Nephron progenitor cell (in vitro differentiated cells): ENCODE data around the gene RAB40C.

Experiments
- DNase-seq: peaks from one replicate; pipeline ENCODE4 v3.0.0; 2021
- H3K27ac Mint-ChIP-seq: 2 replicates; pipeline ENCODE4 v1.8.0; 2021; ENCODE audit warnings: mild to moderate bottlenecking, moderate library complexity, mixed read lengths
- H3K27me3 Mint-ChIP-seq: 2 replicates; pipeline ENCODE4 v1.8.0; 2021; ENCODE audit warnings: mild to moderate bottlenecking, low read depth, mixed read lengths; ENCODE audit not compliant: poor library complexity
- H3K36me3 Mint-ChIP-seq: 2 replicates; pipeline ENCODE4 v1.8.0; 2021; ENCODE audit warnings: low read depth, mixed read lengths
- H3K4me1 Mint-ChIP-seq: 2 replicates; pipeline ENCODE4 v1.8.0; 2021; ENCODE audit warnings: mixed read lengths
- H3K4me3 Mint-ChIP-seq: 2 replicates; pipeline ENCODE4 v1.8.0; 2021; ENCODE audit warnings: mild to moderate bottlenecking, moderate library complexity, mixed read lengths
- H3K9me3 Mint-ChIP-seq: 2 replicates; pipeline ENCODE4 v1.8.0; 2021; ENCODE audit warnings: mild to moderate bottlenecking, moderate library complexity, mixed read lengths
- TF ChIP-seq, protein P1 (sequence below): fragments of 200-600 bp; sonication (generic); IDR thresholded peaks from 2 replicates; pipeline ENCODE4 v1.5.0; 2021; ENCODE audit warnings: antibody characterized with exemption

Gene RAB40C

DNA sequence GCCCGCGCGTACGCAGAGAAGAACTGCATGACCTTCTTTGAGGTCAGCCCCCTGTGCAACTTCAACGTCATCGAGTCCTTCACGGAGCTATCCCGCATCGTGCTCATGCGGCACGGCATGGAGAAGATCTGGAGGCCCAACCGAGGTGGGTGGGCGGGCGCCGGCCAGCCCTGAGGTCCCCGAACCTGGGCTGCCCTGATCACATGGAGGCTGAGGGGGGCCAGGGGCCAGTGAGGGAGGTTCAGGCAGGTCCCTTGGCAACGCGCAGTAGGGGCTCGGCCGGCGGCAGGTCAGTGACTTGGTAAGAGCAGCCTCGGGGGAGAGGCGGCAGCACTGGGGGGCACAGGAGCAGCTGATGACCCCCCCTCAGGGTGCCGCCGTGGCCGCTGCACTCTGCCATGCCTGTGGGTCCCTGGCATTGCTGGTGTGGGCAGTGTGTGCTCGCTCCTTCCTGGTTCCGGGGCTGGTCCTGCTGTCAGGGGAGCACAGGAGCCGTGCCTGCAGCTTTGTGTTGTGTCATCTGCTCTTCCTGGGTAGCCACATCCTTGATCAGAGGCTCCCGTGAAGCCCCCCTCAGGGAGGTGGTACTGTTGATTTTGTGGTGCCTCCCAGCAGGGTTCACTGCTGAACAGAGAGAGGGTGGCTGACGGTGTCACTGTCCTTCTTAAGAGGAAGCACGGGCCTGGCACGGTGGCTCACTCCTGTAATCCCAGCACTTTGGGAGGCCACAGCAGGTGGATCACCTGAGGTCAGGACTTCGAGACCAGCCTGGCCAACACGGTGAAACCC is 36.3 kb downstream of the RAB40C start:
- peaks cover 3% of the 10 kb centered on the region for H3K27me3 Mint-ChIP-seq
- H3K9me3 Mint-ChIP-seq = no peaks in the 10 kb centered on the region
- peaks cover 78% of the 10 kb centered on the region for H3K4me1 Mint-ChIP-seq
- H3K36me3 Mint-ChIP-seq = peaks cover 11% of the 10 kb centered on the region
- no peak for DNase-seq
- peak overlapping the region; percentile 77 for H3K27ac Mint-ChIP-seq
- TF ChIP-seq, protein P1, sequence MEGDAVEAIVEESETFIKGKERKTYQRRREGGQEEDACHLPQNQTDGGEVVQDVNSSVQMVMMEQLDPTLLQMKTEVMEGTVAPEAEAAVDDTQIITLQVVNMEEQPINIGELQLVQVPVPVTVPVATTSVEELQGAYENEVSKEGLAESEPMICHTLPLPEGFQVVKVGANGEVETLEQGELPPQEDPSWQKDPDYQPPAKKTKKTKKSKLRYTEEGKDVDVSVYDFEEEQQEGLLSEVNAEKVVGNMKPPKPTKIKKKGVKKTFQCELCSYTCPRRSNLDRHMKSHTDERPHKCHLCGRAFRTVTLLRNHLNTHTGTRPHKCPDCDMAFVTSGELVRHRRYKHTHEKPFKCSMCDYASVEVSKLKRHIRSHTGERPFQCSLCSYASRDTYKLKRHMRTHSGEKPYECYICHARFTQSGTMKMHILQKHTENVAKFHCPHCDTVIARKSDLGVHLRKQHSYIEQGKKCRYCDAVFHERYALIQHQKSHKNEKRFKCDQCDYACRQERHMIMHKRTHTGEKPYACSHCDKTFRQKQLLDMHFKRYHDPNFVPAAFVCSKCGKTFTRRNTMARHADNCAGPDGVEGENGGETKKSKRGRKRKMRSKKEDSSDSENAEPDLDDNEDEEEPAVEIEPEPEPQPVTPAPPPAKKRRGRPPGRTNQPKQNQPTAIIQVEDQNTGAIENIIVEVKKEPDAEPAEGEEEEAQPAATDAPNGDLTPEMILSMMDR = no peak
- no peak overlapping the region for H3K4me3 Mint-ChIP-seq

DNA sequence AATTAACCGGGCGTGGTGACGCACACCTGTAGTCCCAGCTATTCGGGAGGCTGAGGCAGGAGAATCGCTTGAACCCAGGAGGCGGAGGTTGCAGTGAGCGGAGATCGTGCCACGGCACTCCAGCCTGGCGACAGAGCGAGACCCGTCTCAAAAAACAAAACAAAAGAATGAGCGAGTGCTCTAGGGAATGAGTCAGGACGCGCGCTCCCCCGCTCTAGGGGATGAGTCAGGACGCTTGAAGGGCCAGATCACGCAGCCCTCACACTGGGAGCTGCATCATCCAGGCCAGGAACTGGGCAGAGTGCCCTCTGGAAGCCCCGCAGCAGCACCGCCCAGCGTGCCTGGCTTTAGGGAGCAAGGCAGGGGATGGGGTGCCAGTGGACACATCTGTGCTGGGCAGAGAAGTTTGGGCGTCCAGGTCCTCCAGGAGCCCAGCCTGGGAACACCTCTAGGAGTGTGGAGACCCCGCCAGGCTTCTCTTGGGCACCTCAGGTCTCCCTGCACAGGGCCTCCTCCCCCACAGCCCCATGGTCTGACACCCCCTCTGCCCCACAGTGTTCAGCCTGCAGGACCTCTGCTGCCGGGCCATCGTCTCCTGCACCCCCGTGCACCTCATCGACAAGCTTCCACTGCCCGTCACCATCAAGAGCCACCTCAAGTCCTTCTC is 37.1 kb downstream of the RAB40C start:
- TF ChIP-seq, protein P1 = no peak
- H3K27me3 Mint-ChIP-seq = peaks cover 3% of the 10 kb centered on the region
- H3K36me3 Mint-ChIP-seq = peaks cover 11% of the 10 kb centered on the region
- H3K9me3 Mint-ChIP-seq = no peaks in the 10 kb centered on the region
- DNase-seq = no peak
- H3K27ac Mint-ChIP-seq = peak overlapping the region; percentile 77
- no peak overlapping the region for H3K4me3 Mint-ChIP-seq
- peaks cover 70% of the 10 kb centered on the region for H3K4me1 Mint-ChIP-seq

DNA sequence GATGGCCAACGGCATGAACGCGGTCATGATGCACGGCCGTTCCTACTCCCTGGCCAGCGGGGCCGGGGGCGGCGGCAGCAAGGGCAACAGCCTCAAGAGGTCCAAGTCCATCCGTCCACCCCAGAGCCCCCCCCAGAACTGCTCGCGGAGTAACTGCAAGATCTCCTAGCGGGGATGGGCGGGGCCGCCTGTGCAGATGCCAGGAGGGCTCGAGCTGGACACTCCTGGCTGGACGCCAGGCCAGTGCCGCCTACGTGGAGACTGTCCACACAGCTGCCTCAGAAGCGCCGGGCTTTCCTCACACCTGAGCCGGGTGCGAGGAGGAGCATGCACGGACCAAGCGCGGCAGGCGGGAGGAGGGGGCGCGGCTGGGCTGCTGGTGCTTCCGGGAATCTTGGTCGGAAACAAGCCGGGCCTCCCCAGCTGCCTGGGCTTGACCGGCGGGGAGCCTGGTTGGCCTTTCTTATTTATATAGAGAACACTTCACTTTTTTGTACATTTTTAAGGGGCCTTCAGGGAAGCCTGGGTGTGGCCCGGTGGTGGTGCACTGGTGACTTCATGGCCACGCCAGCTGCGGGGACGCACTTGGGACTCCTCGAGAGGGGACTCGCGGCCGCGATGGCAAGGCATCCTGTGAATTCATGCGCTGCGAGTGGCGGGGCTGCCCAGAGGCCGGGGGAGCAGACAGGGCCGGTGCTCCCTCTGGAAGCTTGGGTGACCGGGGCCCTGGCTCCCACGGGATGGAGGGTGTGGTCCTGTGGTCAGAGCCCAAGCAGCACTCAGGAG is 37.8 kb downstream of the RAB40C start:
- peaks cover 3% of the 10 kb centered on the region for H3K27me3 Mint-ChIP-seq
- peaks cover 63% of the 10 kb centered on the region for H3K4me1 Mint-ChIP-seq
- DNase-seq = no peak
- peaks cover 11% of the 10 kb centered on the region for H3K36me3 Mint-ChIP-seq
- no peaks in the 10 kb centered on the region for H3K9me3 Mint-ChIP-seq
- TF ChIP-seq, protein P1 = no peak
- peak overlapping the region; percentile 64 for H3K27ac Mint-ChIP-seq
- peak overlapping the region; percentile 54 for H3K4me3 Mint-ChIP-seq

DNA sequence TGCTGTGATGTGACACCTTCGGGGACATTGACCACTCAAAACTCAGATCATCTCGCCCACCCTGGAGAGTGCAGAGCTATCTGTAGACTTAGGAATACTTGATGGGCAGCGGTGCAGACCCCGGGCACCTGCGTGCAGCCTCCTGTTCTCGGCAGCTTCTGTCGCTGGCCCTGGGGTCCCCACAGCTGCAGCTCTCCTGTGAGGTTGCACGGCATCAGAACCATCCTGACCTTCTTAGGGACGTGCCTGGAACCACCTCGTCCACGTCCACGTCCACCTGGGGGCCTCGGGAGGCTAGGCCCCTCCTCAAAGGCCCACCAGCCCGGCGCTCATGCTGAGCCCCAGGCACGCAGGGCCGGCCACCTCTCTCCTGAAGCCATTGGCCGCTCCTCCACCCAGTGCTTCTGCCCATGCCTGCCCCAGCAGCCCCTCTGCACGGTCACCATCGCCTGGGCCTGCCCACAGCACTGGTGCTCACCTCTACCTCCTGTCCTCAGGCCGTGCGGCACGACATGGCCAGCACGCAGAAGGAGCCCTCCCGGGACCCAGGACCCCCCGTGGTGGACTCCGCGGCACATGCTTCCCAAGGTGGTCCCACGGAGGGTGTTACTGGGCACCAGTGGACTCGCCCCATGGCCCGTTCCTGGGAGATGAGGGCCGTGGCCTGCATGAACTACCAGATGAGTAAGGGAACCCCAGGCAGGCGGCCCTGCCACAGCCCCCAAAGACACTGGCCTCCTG is 38.6 kb downstream of the RAB40C start:
- Mint-ChIP-seq H3K4me3 (peak overlapping the region; percentile 79), H3K4me1 (peaks cover 56% of the 10 kb centered on the region), H3K27ac (peak overlapping the region; percentile 99), H3K36me3 (peaks cover 11% of the 10 kb centered on the region), H3K9me3 (no peaks in the 10 kb centered on the region), H3K27me3 (peaks cover 3% of the 10 kb centered on the region)
- TF ChIP-seq, protein P1 = no peak
- DNase-seq = no peak

DNA sequence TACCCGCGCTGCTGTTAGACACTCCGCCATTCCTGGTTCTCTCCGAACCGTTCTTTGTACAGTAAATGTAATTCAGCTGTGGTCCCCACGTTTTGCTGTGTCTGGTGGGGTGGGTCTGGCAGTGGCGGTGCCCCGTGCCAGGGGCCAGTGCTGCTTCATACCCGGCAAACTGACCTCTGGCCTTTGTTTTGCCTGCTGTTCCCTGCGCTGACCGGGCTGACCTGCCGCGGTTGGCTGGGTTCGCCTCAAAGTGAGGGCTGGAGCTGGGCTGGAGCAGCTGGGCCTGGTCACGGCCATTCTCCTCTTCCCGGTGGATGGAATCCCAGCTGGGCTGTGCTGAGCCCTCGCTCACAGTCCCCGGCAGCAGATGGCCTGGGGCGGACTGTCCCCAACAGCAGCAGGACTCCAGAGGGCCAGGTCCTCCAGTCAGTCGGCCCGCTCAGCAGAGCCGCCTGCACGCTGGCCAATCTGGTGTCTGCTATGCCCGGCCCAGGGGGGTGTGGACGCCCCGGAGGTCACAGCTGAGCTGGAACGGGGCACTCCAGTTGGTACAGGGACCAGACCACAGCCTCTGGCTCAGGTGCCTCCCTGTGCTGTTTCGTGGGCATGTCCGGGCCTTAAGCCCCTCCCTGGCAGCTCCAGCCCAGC is 39.4 kb downstream of the RAB40C start:
- Mint-ChIP-seq H3K4me1 (peaks cover 56% of the 10 kb centered on the region), H3K36me3 (peaks cover 11% of the 10 kb centered on the region), H3K9me3 (no peaks in the 10 kb centered on the region), H3K4me3 (peak overlapping the region; percentile 79), H3K27me3 (peaks cover 3% of the 10 kb centered on the region), H3K27ac (peak overlapping the region; percentile 99)
- peak; percentile 71 for DNase-seq
- TF ChIP-seq, protein P1 = no peak
